ENCODE measurements around the gene CRLF1. TPM values are rescaled to one million over a fixed set of nuclear protein-coding genes. Genes with fewer than 3 reads are reported as not detected.
"Not testable (repeated sequence)": the region's sequence is repeated elsewhere in the genome, so short reads cannot be mapped to it uniquely, and the experiment has no call there.

The CRLF1 gene
- total RNA-seq, 1 donor from 2014 or later = 0.94 TPM

GRCh38 chr19:18608805-18609716, 2.5 kb upstream of the CRLF1 start:
- no peak for DNase-seq

GRCh38 chr19:18608102-18608804, 1.7 kb upstream of the CRLF1 start:
- DNase-seq = no peak

- no peak for DNase-seq
Observed at GRCh38 chr19:18607226-18608101, 865 bp upstream of the CRLF1 start.

GRCh38 chr19:18605546-18606280, 886 bp downstream of the CRLF1 start:
- DNase-seq = no peak

GRCh38 chr19:18605196-18605545, 1.4 kb downstream of the CRLF1 start:
- no peak for DNase-seq

- DNase-seq = no peak
Observed at GRCh38 chr19:18604820-18605159, 1.8 kb downstream of the CRLF1 start.

GRCh38 chr19:18603958-18604819, 2.4 kb downstream of the CRLF1 start:
- DNase-seq = no peak

GRCh38 chr19:18603255-18603957, 3.2 kb downstream of the CRLF1 start:
- DNase-seq = no peak

GRCh38 chr19:18601875-18602274, 4.7 kb downstream of the CRLF1 start:
- no peak for DNase-seq

GRCh38 chr19:18600692-18601397, 5.8 kb downstream of the CRLF1 start:
- DNase-seq = not testable (repeated sequence)

GRCh38 chr19:18599485-18599884, 7.1 kb downstream of the CRLF1 start:
- DNase-seq = no peak

- DNase-seq = no peak
Observed at GRCh38 chr19:18597809-18598660, 8.6 kb downstream of the CRLF1 start.

- no peak for DNase-seq
Observed at GRCh38 chr19:18596752-18597157, 9.8 kb downstream of the CRLF1 start.

- no peak for DNase-seq
Observed at GRCh38 chr19:18595475-18595874, 11.1 kb downstream of the CRLF1 start.

GRCh38 chr19:18594824-18595373, 11.7 kb downstream of the CRLF1 start:
- no peak for DNase-seq

GRCh38 chr19:18594096-18594823, 12.3 kb downstream of the CRLF1 start:
- DNase-seq = no peak

- no peak for DNase-seq
Observed at GRCh38 chr19:18593367-18594095, 13.1 kb downstream of the CRLF1 start.

Measured in occipital lobe (tissue), 2 donors.